ENCODE data around the gene HSPB6. TPM values are rescaled to one million over a fixed set of nuclear protein-coding genes. Genes with fewer than 3 reads are reported as not detected.

Gene HSPB6
- polyA plus RNA-seq, 1 donor (not counting 4 experiments of a cell fraction or from before 2014, with no cell fraction given) = not detected

DNA sequence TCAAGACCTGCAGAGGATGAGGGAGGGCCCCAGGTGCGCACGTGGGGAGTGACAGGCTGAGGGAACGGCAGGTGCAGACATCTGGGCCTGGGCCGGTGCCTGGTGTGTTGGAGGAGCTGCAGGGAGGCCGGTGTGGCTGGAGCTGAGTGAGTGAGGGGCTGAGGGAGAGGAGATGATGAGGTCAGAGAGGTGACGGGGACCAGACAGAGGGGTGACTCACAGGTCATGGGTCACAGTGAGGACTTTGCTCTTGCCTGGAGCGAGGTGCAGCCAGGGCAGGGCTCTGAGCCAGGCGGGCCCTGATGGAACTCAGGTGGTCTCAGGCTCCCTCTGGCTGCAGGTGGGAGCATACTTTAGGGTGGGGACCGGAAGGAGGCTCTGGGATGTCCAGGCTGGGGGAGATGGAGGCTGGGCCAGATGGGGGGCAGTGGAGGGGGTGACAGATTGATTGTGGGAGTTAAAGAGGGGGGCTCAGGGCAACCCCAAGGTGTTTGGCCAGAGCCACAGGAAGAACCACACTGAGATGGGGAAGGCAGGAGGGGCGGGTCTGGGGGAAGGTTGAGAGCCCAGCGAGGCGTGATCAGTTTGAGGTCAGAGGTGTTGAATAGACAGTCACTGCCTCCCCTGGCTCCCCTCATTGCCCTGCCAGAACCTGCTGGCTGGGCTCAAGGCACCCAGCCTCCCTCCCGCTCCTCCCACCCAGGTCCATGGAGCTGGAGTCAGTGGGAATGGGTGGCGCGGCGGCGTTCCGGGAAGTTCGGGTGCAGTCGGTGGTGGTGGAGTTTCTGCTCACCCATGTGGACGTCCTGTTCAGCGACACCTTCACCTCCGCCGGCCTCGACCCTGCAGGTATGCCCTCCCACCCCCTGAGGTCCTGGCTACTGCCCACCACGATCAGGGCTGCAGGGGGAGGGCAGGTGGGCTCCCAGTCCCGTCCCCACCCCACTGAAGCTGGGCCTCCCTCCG is 26.9 kb upstream of the HSPB6 start:
- Histone ChIP-seq H4K20me1 (ENCODE audit: control insufficient read depth, extremely low read depth, insufficient read depth, low read length) (peaks cover 2% of the 10 kb centered on the region), H3K36me3 (ENCODE audit: control insufficient read depth in 2 of 2, extremely low read depth in 1 of 2, insufficient read depth in 2 of 2, low read length in 2 of 2) (no peaks in the 10 kb centered on the region), H2AFZ (ENCODE audit: control insufficient read depth, low read length) (no peak overlapping the region)

DNA sequence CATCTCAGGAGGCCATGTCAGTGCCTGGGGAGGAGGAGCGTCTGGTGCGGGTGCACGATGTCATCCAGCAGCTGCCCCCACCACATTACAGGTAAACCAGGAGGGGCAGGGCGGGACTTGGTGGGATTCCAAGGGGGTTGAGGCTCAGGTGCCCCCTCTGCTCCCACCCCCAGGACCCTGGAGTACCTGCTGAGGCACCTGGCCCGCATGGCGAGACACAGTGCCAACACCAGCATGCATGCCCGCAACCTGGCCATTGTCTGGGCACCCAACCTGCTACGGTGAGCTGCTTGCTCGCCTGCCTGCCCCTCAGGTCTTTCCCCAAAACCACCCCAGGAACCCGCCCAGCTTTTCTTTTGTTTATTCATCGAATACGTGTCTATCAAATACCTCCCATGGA is 25.8 kb upstream of the HSPB6 start:
- no peaks in the 10 kb centered on the region for H4K20me1 ChIP-seq (ENCODE audit: control insufficient read depth, extremely low read depth, insufficient read depth, low read length)
- H3K27ac ChIP-seq (ENCODE audit: control insufficient read depth, insufficient read depth, low read length) = no peak overlapping the region
- H3K4me3 ChIP-seq (ENCODE audit: control insufficient read depth in 2 of 3, extremely low read depth in 1 of 3, insufficient read depth in 2 of 3, low read depth in 1 of 3, low read length in 3 of 3) = no peak overlapping the region
- H3K4me2 ChIP-seq (ENCODE audit: control insufficient read depth, extremely low read depth, insufficient read depth, low read depth, low read length) = no peak overlapping the region
- no peaks in the 10 kb centered on the region for H3K27me3 ChIP-seq (ENCODE audit: control insufficient read depth, extremely low read depth, insufficient read depth, low read length)
- no peak for TF ChIP-seq EZH2 (IDR thresholded peaks at IDR 0.05; ENCODE audit: low read length)
- TF ChIP-seq, protein P1, sequence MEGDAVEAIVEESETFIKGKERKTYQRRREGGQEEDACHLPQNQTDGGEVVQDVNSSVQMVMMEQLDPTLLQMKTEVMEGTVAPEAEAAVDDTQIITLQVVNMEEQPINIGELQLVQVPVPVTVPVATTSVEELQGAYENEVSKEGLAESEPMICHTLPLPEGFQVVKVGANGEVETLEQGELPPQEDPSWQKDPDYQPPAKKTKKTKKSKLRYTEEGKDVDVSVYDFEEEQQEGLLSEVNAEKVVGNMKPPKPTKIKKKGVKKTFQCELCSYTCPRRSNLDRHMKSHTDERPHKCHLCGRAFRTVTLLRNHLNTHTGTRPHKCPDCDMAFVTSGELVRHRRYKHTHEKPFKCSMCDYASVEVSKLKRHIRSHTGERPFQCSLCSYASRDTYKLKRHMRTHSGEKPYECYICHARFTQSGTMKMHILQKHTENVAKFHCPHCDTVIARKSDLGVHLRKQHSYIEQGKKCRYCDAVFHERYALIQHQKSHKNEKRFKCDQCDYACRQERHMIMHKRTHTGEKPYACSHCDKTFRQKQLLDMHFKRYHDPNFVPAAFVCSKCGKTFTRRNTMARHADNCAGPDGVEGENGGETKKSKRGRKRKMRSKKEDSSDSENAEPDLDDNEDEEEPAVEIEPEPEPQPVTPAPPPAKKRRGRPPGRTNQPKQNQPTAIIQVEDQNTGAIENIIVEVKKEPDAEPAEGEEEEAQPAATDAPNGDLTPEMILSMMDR (optimal IDR thresholded peaks at IDR 0.05 in 1 of 3, IDR thresholded peaks at IDR 0.05 in 1 of 3, conservative IDR thresholded peaks at IDR 0.05 in 1 of 3; ENCODE audit: extremely low read depth in 1 of 3, insufficient read depth in 2 of 3, low read length in 3 of 3) = no peak
- dilution Hi-C loops (cut with MboI; ENCODE audit: extremely low pct_ligation_motif_present, low sequenced_read_pairs) = no loop called here
- no peaks in the 10 kb centered on the region for H3K9me1 ChIP-seq (ENCODE audit: control insufficient read depth, extremely low read depth, insufficient read depth, low read length)
- no peaks in the 10 kb centered on the region for H3K36me3 ChIP-seq (ENCODE audit: control insufficient read depth in 2 of 2, extremely low read depth in 1 of 2, insufficient read depth in 2 of 2, low read length in 2 of 2)
- H3K9ac ChIP-seq (ENCODE audit: control insufficient read depth, extremely low read depth, insufficient read depth, low read length) = no peak overlapping the region
- no peaks in the 10 kb centered on the region for H3K9me3 ChIP-seq (ENCODE audit: control insufficient read depth, low read depth, low read length)
- no peak for DNase-seq (ENCODE audit: low read depth, low spot score)
- no peaks in the 10 kb centered on the region for H3K79me2 ChIP-seq (ENCODE audit: control insufficient read depth, insufficient read depth, low read length)
- FAIRE-seq = no peak
- H2AFZ ChIP-seq (ENCODE audit: control insufficient read depth, low read length) = no peak overlapping the region
- H3K4me1 ChIP-seq (ENCODE audit: control insufficient read depth, extremely low read depth, insufficient read depth, low read length) = no peaks in the 10 kb centered on the region

More for the DNA sequence above, 26.9 kb upstream of the HSPB6 start:
- Histone ChIP-seq H3K4me1 (ENCODE audit: control insufficient read depth, extremely low read depth, insufficient read depth, low read length) (no peaks in the 10 kb centered on the region), H3K4me3 (ENCODE audit: control insufficient read depth in 2 of 3, extremely low read depth in 1 of 3, insufficient read depth in 2 of 3, low read depth in 1 of 3, low read length in 3 of 3) (no peak overlapping the region), H3K9me1 (ENCODE audit: control insufficient read depth, extremely low read depth, insufficient read depth, low read length) (no peaks in the 10 kb centered on the region), H3K4me2 (ENCODE audit: control insufficient read depth, extremely low read depth, insufficient read depth, low read depth, low read length) (no peak overlapping the region), H3K9ac (ENCODE audit: control insufficient read depth, extremely low read depth, insufficient read depth, low read length) (no peak overlapping the region), H3K79me2 (ENCODE audit: control insufficient read depth, insufficient read depth, low read length) (no peaks in the 10 kb centered on the region), H3K27ac (ENCODE audit: control insufficient read depth, insufficient read depth, low read length) (no peak overlapping the region), H3K9me3 (ENCODE audit: control insufficient read depth, low read depth, low read length) (no peaks in the 10 kb centered on the region), H3K27me3 (ENCODE audit: control insufficient read depth, extremely low read depth, insufficient read depth, low read length) (no peaks in the 10 kb centered on the region)
- TF ChIP-seq EZH2 (IDR thresholded peaks at IDR 0.05; ENCODE audit: low read length) = no peak
- TF ChIP-seq, protein P1 (optimal IDR thresholded peaks at IDR 0.05 in 1 of 3, IDR thresholded peaks at IDR 0.05 in 1 of 3, conservative IDR thresholded peaks at IDR 0.05 in 1 of 3; ENCODE audit: extremely low read depth in 1 of 3, insufficient read depth in 2 of 3, low read length in 3 of 3) = no peak
- FAIRE-seq = no peak
- dilution Hi-C loops (cut with MboI; ENCODE audit: extremely low pct_ligation_motif_present, low sequenced_read_pairs) = no loop called here
- no peak for DNase-seq (ENCODE audit: low read depth, low spot score)
